ENCODE data around the gene SRSF4. TPM values are rescaled to one million over a fixed set of nuclear protein-coding genes. Genes with fewer than 3 reads are reported as not detected.
"Not testable (repeated sequence)": the region's sequence is repeated elsewhere in the genome, so short reads cannot be mapped to it uniquely, and the experiment has no call there.

Gene SRSF4
- total RNA-seq, 1 experiment from 2014 or later = 143 TPM

DNA sequence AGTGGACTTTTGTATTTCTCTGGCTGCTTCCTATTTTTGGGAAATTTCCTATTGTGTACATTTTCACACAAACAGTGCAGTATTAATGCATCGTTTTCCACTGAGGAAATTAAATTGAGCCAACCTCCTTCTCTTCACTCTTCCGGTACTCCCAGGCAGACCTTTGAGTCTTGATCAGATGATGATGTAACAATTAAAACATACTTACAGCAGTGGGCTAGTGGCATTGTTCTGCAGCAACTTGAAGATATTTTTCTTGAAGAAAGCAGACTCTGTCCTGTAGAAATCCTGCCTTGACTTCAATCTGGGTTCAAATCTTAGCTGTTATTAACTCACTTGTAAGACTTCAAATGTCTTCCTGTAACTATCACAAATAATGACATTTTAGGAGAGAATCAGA is 39.0 kb downstream of the SRSF4 start:
- DNase-seq (ENCODE audit: low read depth in 1 of 2, low spot score in 2 of 2) = no peak
- H3K9me3 ChIP-seq (replicated peaks) = no peaks in the 10 kb centered on the region
- H3K4me1 ChIP-seq (replicated peaks) = no peaks in the 10 kb centered on the region
- peaks cover 48% of the 10 kb centered on the region for H3K36me3 ChIP-seq
- H3K27ac ChIP-seq = no peak overlapping the region
- no peak overlapping the region for H3K4me3 ChIP-seq
- H3K27me3 ChIP-seq (replicated peaks) = no peaks in the 10 kb centered on the region

DNA sequence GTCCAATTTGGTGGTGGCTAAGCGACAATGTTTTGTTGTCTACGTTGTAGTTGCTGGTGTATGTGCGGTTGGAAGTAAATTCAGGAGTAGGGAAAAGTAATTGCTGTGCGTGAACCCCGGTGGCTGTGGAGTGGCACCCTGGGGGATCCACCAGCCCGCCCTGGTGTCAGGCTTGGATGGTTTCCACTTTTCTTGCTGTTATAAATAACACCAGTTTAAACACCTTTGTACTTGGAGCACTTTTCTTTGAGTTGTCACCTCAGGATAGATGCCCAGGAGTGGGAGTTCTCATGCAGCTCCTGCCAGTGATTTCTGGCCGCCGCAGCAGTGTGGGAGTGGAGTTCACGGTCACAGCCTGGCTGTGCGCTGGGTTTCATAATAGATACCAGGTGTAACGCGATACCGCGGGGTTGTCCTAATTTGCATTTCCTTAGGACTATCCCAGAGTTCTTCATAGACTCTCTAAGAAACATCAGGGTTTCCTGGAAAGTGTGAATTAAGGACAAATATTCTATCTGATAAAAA is 45.2 kb downstream of the SRSF4 start:
- no peak for DNase-seq (ENCODE audit: low read depth in 1 of 2, low spot score in 2 of 2)
- H3K4me1 ChIP-seq (replicated peaks) = 0 out of 2 replicates have a peak, but pooled peaks cover 3% of the 10 kb centered on the region
- no peaks in the 10 kb centered on the region for H3K27me3 ChIP-seq (replicated peaks)
- no peak overlapping the region for H3K27ac ChIP-seq
- no peaks in the 10 kb centered on the region for H3K36me3 ChIP-seq
- H3K4me3 ChIP-seq = no peak overlapping the region
- H3K9me3 ChIP-seq (replicated peaks) = no peaks in the 10 kb centered on the region

DNA sequence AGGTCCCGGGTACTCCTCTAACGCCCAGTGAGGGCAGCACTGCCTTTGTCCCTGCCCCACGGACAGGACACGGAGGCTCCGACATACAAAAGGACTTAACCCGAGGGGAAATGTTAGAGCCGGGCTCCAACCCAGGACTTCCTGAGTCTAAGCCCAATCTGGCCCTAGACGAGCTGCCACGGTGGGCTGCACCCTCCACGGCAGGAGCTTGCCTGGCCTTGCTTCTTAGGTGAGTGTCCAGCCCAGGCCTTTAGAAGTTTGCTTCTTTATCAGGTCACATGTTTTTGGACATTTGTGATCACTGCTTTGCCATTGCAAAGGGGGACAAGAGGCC is 47.0 kb downstream of the SRSF4 start:
- Histone ChIP-seq H3K36me3 (no peaks in the 10 kb centered on the region), H3K4me3 (no peak overlapping the region), H3K4me1 (replicated peaks) (0 out of 2 replicates have a peak, but pooled peaks cover 3% of the 10 kb centered on the region), H3K27me3 (replicated peaks) (no peaks in the 10 kb centered on the region), H3K27ac (no peak overlapping the region), H3K9me3 (replicated peaks) (no peaks in the 10 kb centered on the region)
- no peak for DNase-seq (ENCODE audit: low read depth in 1 of 2, low spot score in 2 of 2)

DNA sequence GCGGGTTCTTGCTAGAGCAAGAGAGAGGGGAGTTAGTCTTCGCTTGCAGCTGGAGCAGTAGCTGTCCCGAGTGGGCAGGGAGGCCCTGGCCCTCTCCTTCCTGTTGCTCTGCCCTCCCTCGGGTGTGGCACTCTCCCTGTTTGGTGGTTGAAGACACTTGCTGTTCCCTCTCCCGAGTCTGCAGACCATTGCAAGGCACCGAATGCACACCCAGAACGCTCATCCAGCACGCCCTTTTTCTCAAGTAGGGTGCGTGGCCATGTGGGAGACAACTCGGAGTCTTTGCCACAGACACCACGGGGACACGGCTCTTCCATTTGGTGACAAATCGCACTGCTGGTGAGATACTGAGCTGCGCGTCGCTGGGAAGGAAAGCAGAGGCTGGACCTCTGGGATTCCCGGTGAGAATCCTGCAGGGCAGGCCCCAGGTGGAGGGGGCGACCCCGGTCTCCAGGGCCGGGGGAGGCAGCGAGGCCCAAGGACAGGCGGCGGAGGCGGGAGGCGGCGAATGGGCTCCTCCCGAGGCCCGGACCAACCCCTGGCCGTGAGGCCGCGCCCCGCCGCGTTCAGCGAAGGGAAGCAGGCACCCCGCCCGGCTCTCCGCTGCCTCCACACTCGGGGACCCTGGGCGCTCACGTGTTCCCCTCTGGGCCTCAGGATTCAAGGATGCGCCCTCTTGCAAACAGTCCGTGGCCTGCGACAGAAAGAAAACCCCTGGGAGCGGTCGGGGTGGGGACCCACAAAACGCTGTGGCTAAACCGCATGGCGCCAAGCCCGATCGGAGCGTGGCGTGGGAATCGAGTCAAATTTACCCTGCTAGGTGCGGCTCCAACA is 47.6 kb downstream of the SRSF4 start:
- no peak overlapping the region for H3K4me3 ChIP-seq
- no peak overlapping the region for H3K27ac ChIP-seq
- no peaks in the 10 kb centered on the region for H3K27me3 ChIP-seq (replicated peaks)
- no peak for DNase-seq (ENCODE audit: low read depth in 1 of 2, low spot score in 2 of 2)
- H3K36me3 ChIP-seq = no peaks in the 10 kb centered on the region
- 0 out of 2 replicates have a peak, but pooled peaks cover 3% of the 10 kb centered on the region for H3K4me1 ChIP-seq (replicated peaks)
- no peaks in the 10 kb centered on the region for H3K9me3 ChIP-seq (replicated peaks)

DNA sequence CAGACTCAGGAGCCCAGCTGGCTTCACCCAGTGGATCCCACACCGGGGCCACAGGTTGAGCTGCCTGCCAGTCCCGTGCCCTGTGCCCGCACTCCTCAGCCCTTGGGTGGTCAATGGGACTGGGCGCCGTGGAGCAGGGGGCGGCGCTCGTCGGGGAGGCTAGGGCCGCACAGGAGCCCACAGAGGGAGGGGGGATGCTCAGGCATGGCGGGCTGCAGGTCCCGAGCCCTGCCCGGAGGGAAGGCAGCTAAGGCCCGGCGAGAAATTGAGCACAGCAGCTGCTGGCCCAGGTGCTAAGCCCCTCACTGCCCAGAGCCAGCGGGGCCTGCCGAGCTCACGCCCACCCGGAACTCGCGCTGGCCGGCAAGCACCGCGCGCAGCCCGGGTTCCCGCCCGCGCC is 50.6 kb downstream of the SRSF4 start:
- not testable (repeated sequence) for H3K9me3 ChIP-seq (replicated peaks); H3K36me3 ChIP-seq; DNase-seq (ENCODE audit: low read depth in 1 of 2, low spot score in 2 of 2); H3K27ac ChIP-seq; H3K4me3 ChIP-seq; H3K27me3 ChIP-seq (replicated peaks); H3K4me1 ChIP-seq (replicated peaks)

DNA sequence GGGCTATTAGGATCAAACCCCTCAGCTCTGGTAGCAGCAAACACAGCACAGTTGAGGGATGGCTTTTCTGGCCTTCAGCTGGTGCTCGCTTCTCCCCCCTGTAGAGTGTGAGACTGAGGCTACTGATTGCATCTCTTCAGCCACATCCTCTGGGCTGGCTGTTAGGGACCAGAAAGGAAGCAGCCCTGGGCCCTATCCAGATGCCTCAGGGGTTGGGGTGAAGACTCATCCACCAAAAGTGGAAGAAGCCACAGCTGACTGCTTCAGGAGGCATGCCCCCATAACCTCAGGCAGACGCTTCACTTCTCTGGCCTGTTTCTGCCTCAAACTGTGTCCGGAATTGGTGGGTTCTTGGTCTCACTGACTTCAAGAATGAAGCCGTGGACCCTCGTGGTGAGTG is 51.8 kb downstream of the SRSF4 start:
- H3K9me3 ChIP-seq (replicated peaks) = no peaks in the 10 kb centered on the region
- peaks cover 10% of the 10 kb centered on the region for H3K4me1 ChIP-seq (replicated peaks)
- no peak overlapping the region for H3K27ac ChIP-seq
- no peak overlapping the region for H3K4me3 ChIP-seq
- H3K27me3 ChIP-seq (replicated peaks) = no peaks in the 10 kb centered on the region
- H3K36me3 ChIP-seq = no peaks in the 10 kb centered on the region
- no peak for DNase-seq (ENCODE audit: low read depth in 1 of 2, low spot score in 2 of 2)

DNA sequence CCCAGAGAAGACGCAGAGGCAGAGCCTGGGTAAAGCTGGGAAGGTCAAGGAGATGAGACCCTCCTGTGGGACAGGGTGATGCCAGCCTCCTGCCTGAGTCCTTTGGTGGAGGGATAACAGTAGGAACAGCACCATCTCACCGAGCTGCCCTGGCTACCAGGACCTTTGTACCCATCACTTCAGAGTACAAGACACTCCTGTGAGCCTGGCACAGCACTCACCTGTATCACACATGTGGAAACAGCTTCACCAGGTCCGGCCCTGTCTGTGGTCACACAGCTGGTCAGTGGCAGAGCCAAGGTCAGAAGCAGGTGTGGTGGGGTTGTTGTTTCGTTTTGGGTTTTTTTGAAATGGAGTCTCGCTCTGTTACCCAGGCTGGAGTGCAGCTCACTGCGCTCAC is 53.0 kb downstream of the SRSF4 start:
- no peak for DNase-seq (ENCODE audit: low read depth in 1 of 2, low spot score in 2 of 2)
- no peaks in the 10 kb centered on the region for H3K27me3 ChIP-seq (replicated peaks)
- H3K36me3 ChIP-seq = 0 out of 2 replicates have a peak, but pooled peaks cover 4% of the 10 kb centered on the region
- peaks cover 16% of the 10 kb centered on the region for H3K4me1 ChIP-seq (replicated peaks)
- H3K4me3 ChIP-seq = no peak overlapping the region
- no peak overlapping the region for H3K27ac ChIP-seq
- no peaks in the 10 kb centered on the region for H3K9me3 ChIP-seq (replicated peaks)

DNA sequence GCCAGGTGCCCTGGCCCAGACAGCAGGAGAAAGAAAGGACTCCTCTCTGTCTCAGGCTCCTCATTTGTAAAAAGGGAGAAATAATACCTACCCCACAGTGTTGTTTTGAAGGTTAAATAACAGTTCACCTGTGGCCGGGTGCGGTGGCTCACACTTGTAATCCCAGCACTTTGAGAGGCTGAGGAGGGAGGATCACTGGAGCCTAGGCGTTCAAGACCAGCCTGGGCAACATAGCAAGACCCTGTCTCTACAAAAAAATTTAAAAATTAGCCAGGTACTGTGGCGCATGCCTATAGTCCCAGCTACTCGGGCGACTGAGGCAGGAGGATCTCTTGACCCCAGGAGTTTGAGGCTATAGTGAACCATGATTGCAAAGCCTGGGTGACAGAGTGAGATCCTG is 55.5 kb downstream of the SRSF4 start:
- H3K36me3 ChIP-seq = 0 out of 2 replicates have a peak, but pooled peaks cover 4% of the 10 kb centered on the region
- H3K4me1 ChIP-seq (replicated peaks) = peaks cover 15% of the 10 kb centered on the region
- DNase-seq (ENCODE audit: low read depth in 1 of 2, low spot score in 2 of 2) = no peak
- H3K4me3 ChIP-seq = no peak overlapping the region
- H3K27ac ChIP-seq = no peak overlapping the region
- H3K27me3 ChIP-seq (replicated peaks) = no peaks in the 10 kb centered on the region
- H3K9me3 ChIP-seq (replicated peaks) = no peaks in the 10 kb centered on the region

DNA sequence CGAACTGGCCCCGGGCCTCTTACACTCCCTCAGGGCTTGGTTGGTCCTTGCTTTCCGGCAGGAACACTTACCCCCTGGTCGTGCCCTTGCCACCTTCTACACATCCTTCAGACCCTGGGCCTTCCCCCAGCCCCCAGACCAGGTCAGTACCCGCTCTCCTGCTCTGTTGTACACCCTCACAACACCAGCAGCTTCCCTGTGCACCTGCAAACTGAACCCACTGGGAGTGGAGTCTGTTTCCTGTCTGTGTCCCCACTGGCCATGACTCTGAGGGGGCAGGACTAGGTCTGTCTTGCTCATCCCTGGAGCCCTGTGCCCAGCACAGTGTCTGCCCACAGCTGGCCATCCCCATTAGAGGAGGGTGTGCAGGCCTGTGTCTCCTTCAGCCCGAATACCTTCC is 55.9 kb downstream of the SRSF4 start:
- no peak overlapping the region for H3K27ac ChIP-seq
- 0 out of 2 replicates have a peak, but pooled peaks cover 4% of the 10 kb centered on the region for H3K36me3 ChIP-seq
- peaks cover 15% of the 10 kb centered on the region for H3K4me1 ChIP-seq (replicated peaks)
- no peak overlapping the region for H3K4me3 ChIP-seq
- H3K9me3 ChIP-seq (replicated peaks) = no peaks in the 10 kb centered on the region
- H3K27me3 ChIP-seq (replicated peaks) = no peaks in the 10 kb centered on the region
- no peak for DNase-seq (ENCODE audit: low read depth in 1 of 2, low spot score in 2 of 2)

DNA sequence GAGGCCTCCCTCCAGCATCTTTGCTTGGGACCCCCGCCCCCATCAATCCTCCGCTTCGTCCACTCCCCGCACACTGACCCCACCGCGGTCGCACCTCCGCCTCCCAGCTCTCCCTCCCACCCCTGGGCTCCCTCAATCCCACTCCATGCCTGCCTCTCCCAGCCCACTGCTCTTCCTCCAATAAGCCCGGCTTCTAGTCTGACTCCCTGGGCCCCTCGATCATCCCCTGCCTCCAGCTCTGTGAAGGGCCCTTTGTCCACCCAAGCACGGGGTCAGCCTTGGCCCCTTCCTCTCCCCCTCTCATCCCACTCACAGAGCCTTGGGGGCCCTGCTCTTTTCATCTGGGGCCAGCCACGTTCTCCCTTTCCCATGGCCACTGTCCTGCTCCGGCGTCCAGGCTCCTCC is 56.5 kb downstream of the SRSF4 start:
- Histone ChIP-seq H3K4me3 (peak overlapping the region; percentile 63), H3K9me3 (replicated peaks) (no peaks in the 10 kb centered on the region), H3K36me3 (0 out of 2 replicates have a peak, but pooled peaks cover 4% of the 10 kb centered on the region), H3K4me1 (replicated peaks) (peaks cover 15% of the 10 kb centered on the region), H3K27me3 (replicated peaks) (no peaks in the 10 kb centered on the region), H3K27ac (peak overlapping the region; percentile 89)
- DNase-seq (ENCODE audit: low read depth in 1 of 2, low spot score in 2 of 2) = no peak

DNA sequence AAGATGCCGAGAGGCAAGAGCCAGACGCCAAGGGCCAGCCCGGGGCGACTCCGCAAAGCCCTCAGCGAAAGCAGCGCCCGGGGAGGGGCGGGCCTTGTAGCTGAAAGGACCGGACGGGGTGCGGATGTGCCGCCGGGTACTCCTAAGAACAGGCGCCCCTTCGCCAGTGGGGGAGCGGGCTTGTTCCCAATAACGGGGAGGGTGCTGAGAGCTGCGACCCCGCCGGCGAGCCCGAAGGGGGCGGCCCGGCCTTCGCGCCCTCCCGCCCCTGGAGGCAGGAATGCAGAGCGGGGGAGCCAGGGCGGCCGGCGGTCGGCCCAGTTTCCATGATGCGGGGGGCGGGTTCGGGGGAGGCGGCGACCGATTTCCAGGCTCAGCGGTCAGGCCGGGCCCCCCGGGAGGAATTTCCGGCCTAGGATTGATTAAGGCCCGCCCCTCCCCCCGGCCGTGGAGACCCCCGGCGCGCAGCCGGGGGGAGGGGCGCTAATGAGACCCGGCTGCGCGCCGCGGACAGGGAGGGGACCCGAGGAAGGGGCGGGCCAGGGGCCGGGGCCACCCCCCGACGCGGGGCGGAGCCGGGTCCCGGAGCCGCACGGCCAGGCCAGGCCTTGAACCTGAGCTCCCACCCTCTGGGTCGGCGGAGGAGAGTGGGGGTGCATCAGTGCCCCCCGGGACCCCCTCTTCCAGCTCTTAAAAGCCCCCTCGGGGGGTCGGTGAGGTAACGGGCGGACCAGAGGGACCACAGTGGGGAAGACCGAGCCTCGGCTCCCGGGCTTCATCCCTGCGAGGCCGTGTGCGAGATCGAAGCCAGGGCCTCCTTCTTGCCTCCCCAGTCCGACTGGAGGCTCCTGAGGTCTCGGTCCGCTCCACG is 57.1 kb downstream of the SRSF4 start:
- H3K27ac ChIP-seq = peak overlapping the region; percentile 89
- H3K9me3 ChIP-seq (replicated peaks) = no peaks in the 10 kb centered on the region
- H3K27me3 ChIP-seq (replicated peaks) = no peaks in the 10 kb centered on the region
- 0 out of 2 replicates have a peak, but pooled peaks cover 4% of the 10 kb centered on the region for H3K36me3 ChIP-seq
- H3K4me3 ChIP-seq = peak overlapping the region; percentile 63
- DNase-seq (ENCODE audit: low read depth in 1 of 2, low spot score in 2 of 2) = peak; percentile 82 to 90
- H3K4me1 ChIP-seq (replicated peaks) = peaks cover 15% of the 10 kb centered on the region

DNA sequence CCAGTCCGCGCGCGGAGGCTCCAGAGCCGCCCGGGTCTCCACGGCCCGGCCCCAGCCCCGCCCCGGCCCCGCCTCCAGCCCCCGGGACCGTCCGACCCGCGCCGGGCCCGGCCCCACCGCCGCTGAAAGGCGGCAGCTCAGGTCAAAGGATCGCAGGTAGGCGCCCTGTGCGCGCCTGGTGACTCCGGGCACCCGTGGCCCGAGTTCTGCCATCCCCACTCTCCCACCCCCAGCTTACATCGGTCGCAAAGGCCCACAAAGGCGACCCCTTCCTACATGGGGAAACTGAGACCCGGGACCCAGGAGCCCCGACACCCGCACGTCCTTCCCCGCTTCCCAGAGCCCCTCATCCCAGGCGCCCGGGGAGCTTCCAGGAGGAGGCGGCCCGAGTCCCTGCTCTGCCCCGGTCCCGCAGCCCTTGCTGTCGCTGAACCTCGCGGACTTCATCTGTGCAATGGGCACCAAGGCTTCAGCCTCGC is 57.8 kb downstream of the SRSF4 start, which contains the start of gene TMEM200B:
TMEM200B (minus strand) TSS at position 17 of the 479 bp plus-strand sequence. CDS start 2,075 bp downstream, outside the sequence.
- H3K27me3 ChIP-seq (replicated peaks) = no peaks in the 10 kb centered on the region
- H3K4me1 ChIP-seq (replicated peaks) = peaks cover 15% of the 10 kb centered on the region
- no peak for DNase-seq (ENCODE audit: low read depth in 1 of 2, low spot score in 2 of 2)
- H3K9me3 ChIP-seq (replicated peaks) = no peaks in the 10 kb centered on the region
- peak within 1 kb of the TSS; percentile 89 for H3K27ac ChIP-seq
- 0 out of 2 replicates have a peak, but pooled peaks cover 4% of the 10 kb centered on the region for H3K36me3 ChIP-seq
- peak within 1 kb of the TSS; percentile 63 for H3K4me3 ChIP-seq

DNA sequence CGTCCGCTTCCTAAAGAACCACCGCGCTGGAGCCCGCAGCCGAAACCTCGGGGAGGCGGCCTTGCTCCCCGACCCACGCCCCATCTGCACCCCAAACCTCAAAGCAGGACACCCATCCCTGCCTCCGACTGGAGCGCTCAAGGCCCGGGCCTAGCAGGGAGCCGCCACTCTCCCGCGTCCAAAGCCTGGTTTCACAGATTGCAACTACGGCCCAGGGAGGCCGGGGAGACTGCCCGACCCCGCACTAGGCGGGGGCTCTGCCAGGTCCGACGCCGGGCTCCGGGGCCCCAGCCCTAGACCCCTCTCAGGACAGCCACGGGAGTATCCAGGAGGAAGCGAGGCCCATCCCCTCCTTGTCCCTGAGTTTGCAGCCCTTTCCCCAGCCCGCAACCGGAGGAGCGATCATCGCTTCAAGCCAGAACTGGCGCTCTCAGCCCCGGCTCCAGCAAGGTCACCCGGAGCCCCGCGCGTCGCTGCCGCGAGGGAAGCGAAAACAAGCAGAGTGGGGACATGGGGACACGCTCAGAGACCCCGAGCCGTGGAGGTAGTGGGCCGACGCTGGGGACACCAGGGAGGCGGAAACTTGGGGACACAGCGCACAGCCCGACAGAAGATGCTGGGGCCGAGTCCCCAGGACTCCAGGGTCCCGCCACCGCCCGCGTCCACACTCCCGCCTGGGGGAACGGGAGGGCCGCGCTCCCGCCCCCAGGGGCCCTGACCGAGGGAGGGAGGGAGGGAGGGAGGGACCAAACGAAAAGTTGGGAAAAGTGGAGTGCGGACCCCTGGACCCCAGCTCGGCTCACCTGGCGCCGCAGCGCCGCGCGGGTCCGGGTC is 58.4 kb downstream of the SRSF4 start:
- no peak for DNase-seq (ENCODE audit: low read depth in 1 of 2, low spot score in 2 of 2)
- Histone ChIP-seq H3K36me3 (0 out of 2 replicates have a peak, but pooled peaks cover 4% of the 10 kb centered on the region), H3K4me3 (no peak overlapping the region)

More for the DNA sequence above, 58.4 kb downstream of the SRSF4 start:
- Histone ChIP-seq H3K9me3 (replicated peaks) (no peaks in the 10 kb centered on the region), H3K4me1 (replicated peaks) (peaks cover 15% of the 10 kb centered on the region), H3K27ac (no peak overlapping the region), H3K27me3 (replicated peaks) (no peaks in the 10 kb centered on the region)

Measured in SJSA1 (cell line).